Skeletal muscle tissue (tissue), 4 donors: ENCODE results near the gene CCDC187. TPM values are rescaled to one million over a fixed set of nuclear protein-coding genes. Genes with fewer than 3 reads are reported as not detected.
"Not testable (repeated sequence)": the region's sequence is repeated elsewhere in the genome, so short reads cannot be mapped to it uniquely, and the experiment has no call there.

Source experiments
- H3K27ac ChIP-seq: one replicate; pipeline ENCODE4 v1.7.0; 2013; ENCODE audit warnings: mild to moderate bottlenecking, low read depth, low read length, inconsistent platforms
- H3K27me3 ChIP-seq, 3 donors: one replicate each; pipeline ENCODE4 v1.7.0; 2013; ENCODE audit warnings: low read length in 3 of 3; ENCODE audit not compliant: control insufficient read depth in 3 of 3, insufficient read depth in 3 of 3
- H3K36me3 ChIP-seq, 3 donors: one replicate each; pipeline ENCODE4 v1.7.0; 2013; ENCODE audit warnings: low read length in 3 of 3; ENCODE audit not compliant: control insufficient read depth in 3 of 3, insufficient read depth in 3 of 3
- H3K4me1 ChIP-seq, 3 donors: one replicate each; pipeline ENCODE4 v1.7.0; 2013; ENCODE audit warnings: low read length in 3 of 3, mild to moderate bottlenecking in 3 of 3; ENCODE audit not compliant: control insufficient read depth in 3 of 3, insufficient read depth in 3 of 3
- H3K4me3 ChIP-seq, 3 donors: one replicate each; pipeline ENCODE4 v1.7.0; 2013; ENCODE audit warnings: low read length in 3 of 3
- H3K9ac ChIP-seq, 3 donors: one replicate each; pipeline ENCODE4 v1.7.0; 2013; ENCODE audit warnings: low read length in 3 of 3, mild to moderate bottlenecking in 3 of 3, moderate library complexity in 2 of 3, low read depth in 1 of 3
- H3K9me3 ChIP-seq, 3 donors: one replicate each; pipeline ENCODE4 v1.7.0; 2013; ENCODE audit warnings: low read length in 3 of 3; ENCODE audit not compliant: control insufficient read depth in 3 of 3
- total RNA-seq: library from RNA; depleted of rRNA; stranded (reverse); fragments of >200 nt; gene quantifications from one replicate; pipeline ENCODE4 v1.2.3, GENCODE V29; 2014
- donor health status: Osteomylitis.

CCDC187 gene
- total RNA-seq, 1 donor from 2014 or later, result under 0.01 TPM

DNA sequence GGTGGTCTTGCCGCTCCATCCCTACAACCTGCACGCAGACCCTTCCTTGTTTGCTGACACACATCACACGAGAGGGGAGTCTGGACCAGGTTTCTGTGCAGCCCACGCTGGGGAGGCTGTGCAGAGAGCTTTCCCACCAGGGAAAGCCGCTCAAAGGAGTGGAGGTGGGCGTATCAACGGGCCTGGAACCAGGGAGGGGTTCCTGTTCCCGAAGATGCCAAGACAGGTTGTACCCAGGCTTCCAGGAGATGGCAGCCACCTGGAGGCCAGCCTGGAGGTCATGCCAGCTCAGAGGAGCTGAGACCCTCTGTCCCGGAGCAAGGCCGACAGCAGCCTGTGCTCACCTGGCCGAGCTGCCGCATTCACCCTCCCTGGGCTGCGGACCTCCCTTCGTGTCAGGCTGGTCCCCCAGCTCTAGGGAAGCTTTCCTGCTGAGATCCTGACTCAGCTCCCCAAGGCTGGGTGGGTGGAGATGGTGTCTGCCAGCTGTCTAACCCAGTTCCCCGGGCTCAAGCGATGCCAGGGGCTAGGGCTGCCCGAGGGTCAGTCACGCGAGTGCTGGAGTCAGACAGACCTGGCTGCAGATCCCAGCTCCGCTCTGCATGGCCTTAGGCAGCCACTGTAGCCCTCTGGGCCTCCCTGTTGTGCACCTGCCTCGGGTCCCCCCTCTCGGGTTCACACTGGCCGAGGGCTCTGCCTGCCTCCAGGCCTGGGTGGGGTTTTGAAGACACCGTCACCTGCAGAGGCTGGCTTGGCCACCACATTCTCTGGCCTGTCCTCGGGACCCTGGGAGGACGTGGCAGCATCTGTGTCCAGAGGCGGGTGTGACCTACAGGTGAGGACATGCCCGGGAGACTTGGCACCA is 29.7 kb downstream of the CCDC187 start:
- Histone ChIP-seq H3K27me3 (peaks cover 26 to 48% (median 41%) of the 10 kb centered on the region in 3 donors), H3K4me1 (no peaks in the 10 kb centered on the region), H3K4me3 (no peak overlapping the region), H3K27ac (no peak overlapping the region), H3K9ac (no peak overlapping the region), H3K9me3 (no peaks in the 10 kb centered on the region), H3K36me3 (no peaks in the 10 kb centered on the region)

DNA sequence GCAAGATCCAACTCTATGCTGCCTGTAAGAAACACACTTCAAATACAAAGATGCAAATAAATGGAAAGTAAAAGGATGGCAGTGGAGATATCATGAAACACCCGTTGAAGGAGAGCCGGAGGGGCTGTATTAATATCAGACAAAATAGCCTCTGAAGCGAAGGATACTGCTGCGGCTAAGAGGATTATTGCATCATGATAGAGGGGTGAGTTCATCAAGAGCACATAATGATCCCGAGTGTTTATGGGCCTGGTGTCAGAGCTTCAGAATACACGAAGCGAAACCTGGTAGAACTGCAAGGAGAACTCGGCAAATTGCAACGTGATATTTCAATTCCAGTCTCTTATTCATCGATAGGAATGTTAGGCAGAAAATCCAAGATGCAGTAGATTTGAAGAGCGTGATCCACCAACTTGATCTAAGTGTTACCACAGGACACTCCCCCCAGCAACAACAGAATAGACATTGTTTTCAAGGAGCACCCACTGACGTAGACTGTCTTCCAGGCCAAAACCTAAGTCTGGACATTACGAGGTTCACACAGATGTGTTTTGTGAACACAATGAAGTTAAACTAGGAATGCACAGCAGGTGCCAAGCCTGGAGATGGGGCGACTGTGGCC is 30.5 kb downstream of the CCDC187 start:
- H3K9ac ChIP-seq, result no peak overlapping the region
- H3K36me3 ChIP-seq, result no peaks in the 10 kb centered on the region
- no peak overlapping the region for H3K27ac ChIP-seq
- H3K9me3 ChIP-seq, result no peaks in the 10 kb centered on the region
- H3K4me1 ChIP-seq, result no peaks in the 10 kb centered on the region
- H3K4me3 ChIP-seq, result no peak overlapping the region
- peaks cover 34 to 51% (median 45%) of the 10 kb centered on the region in 3 donors for H3K27me3 ChIP-seq

- Histone ChIP-seq H3K27me3 (peaks cover 30 to 38% (median 33%) of the 10 kb centered on the region in 3 donors), H3K27ac (no peak overlapping the region), H3K4me1 (peaks cover 0 to 5% (median 0%) of the 10 kb centered on the region in 3 donors)
Observed at GRCh38 chr9:136270173-136270705, 33.7 kb downstream of the CCDC187 start.

GRCh38 chr9:136268735-136269134 is 35.2 kb downstream of the CCDC187 start:
- Histone ChIP-seq H3K4me3 (no peak overlapping the region), H3K36me3 (no peaks in the 10 kb centered on the region), H3K27me3 (peaks cover 18 to 32% (median 21%) of the 10 kb centered on the region in 3 donors), H3K27ac (no peak overlapping the region), H3K4me1 (peaks cover 0 to 5% (median 0%) of the 10 kb centered on the region in 3 donors), H3K9me3 (no peaks in the 10 kb centered on the region), H3K9ac (no peak overlapping the region)

More at GRCh38 chr9:136270173-136270705, 33.7 kb downstream of the CCDC187 start:
- H3K9ac ChIP-seq, result no peak overlapping the region
- no peak overlapping the region for H3K4me3 ChIP-seq
- H3K9me3 ChIP-seq, result no peaks in the 10 kb centered on the region
- H3K36me3 ChIP-seq, result no peaks in the 10 kb centered on the region

- no peak overlapping the region for H3K4me3 ChIP-seq
- H3K4me1 ChIP-seq, result peaks cover 0 to 5% (median 0%) of the 10 kb centered on the region in 3 donors
- H3K27me3 ChIP-seq, result peaks cover 17 to 35% (median 24%) of the 10 kb centered on the region in 3 donors
- H3K9me3 ChIP-seq, result no peaks in the 10 kb centered on the region
- H3K9ac ChIP-seq, result no peak overlapping the region
- no peaks in the 10 kb centered on the region for H3K36me3 ChIP-seq
- no peak overlapping the region for H3K27ac ChIP-seq
Observed at GRCh38 chr9:136268318-136268717, 35.6 kb downstream of the CCDC187 start.

- Histone ChIP-seq H3K9me3 (no peaks in the 10 kb centered on the region), H3K9ac (peak overlapping the region in 1 of 3 donors; percentile 14), H3K4me3 (peak overlapping the region in 2 of 3 donors; percentile 45 to 51), H3K27ac (no peak overlapping the region), H3K36me3 (no peaks in the 10 kb centered on the region), H3K4me1 (peaks cover 0 to 5% (median 0%) of the 10 kb centered on the region in 3 donors), H3K27me3 (peaks cover 17 to 37% (median 24%) of the 10 kb centered on the region in 3 donors)
Observed at GRCh38 chr9:136267261-136268111, 36.4 kb downstream of the CCDC187 start.

- not testable (repeated sequence) for H3K27ac ChIP-seq, H3K4me1 ChIP-seq
- H3K27me3 ChIP-seq, result peaks cover 17 to 37% (median 24%) of the 10 kb centered on the region in 3 donors
Observed at GRCh38 chr9:136266641-136267040, 37.3 kb downstream of the CCDC187 start.

GRCh38 chr9:136265561-136266355 is 38.1 kb downstream of the CCDC187 start:
- H3K9me3 ChIP-seq, result no peaks in the 10 kb centered on the region
- no peak overlapping the region for H3K4me3 ChIP-seq
- peaks cover 17 to 42% (median 24%) of the 10 kb centered on the region in 3 donors for H3K27me3 ChIP-seq
- no peak overlapping the region for H3K9ac ChIP-seq
- H3K36me3 ChIP-seq, result no peaks in the 10 kb centered on the region
- H3K27ac ChIP-seq, result no peak overlapping the region
- H3K4me1 ChIP-seq, result peaks cover 0 to 5% (median 0%) of the 10 kb centered on the region in 3 donors

More at GRCh38 chr9:136266641-136267040, 37.3 kb downstream of the CCDC187 start:
- H3K4me3 ChIP-seq, H3K36me3 ChIP-seq, H3K9ac ChIP-seq, H3K9me3 ChIP-seq: not testable (repeated sequence)
